Left ventricle myocardium superior (tissue), 1 donor: Measurements from ENCODE around the gene NAALADL2. TPM values are rescaled to one million over a fixed set of nuclear protein-coding genes. Genes with fewer than 3 reads are reported as not detected.
"Not testable (repeated sequence)": the region's sequence is repeated elsewhere in the genome, so short reads cannot be mapped to it uniquely, and the experiment has no call there.

ENCODE experiments used
- ATAC-seq: fragments of 200-7000 bp; cut with Tn5 transposase; one replicate; pipeline ENCODE4 v1.9.1; 2020; ENCODE audit warnings: mild to moderate bottlenecking, moderate library complexity
- DNase-seq: peaks from one replicate; pipeline ENCODE4 v3.0.0-alpha.2; 2020
- intact Hi-C: fragments of 100-400 bp; cut with micrococcal nuclease; formaldehyde crosslinking; loops from one replicate; pipeline ENCODE4 v1.11.0; 2022
- total RNA-seq: library from RNA; stranded (reverse); fragmentation: NEBNext Ultra II Directional; extraction: Animal tissue kit (Norgen Biotek cat#: 25700); gene quantifications from one replicate; pipeline ENCODE4 v1.2.1, GENCODE V29; 2021
- donor health status: DM: no; HTN: yes; CAD: no; lungs with severe emphysema.

The NAALADL2 gene
- total RNA-seq, 1 donor from 2014 or later: 3.1 TPM

DNA sequence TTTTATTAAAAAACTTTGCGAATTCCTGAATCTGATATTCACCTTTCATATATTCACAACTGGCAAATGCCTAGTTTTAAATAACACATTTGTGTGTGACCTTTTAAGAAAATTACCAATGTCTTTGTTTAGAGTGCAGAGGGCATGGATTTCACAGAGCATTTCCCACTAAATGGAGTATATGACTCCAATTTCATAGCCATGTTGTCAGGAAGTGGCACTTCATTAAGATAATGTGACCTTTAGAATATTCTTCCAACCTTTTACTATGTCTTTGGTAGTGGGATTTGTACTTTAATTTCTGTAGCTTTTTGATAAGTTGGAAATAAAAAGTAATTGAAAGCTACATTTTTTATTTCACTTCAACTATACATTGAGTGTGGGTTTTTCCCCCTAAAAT, 188.7 kb downstream of the NAALADL2 start:
- DNase-seq (no peak), ATAC-seq (no peak)
- intact Hi-C loops: no loop called here

DNA sequence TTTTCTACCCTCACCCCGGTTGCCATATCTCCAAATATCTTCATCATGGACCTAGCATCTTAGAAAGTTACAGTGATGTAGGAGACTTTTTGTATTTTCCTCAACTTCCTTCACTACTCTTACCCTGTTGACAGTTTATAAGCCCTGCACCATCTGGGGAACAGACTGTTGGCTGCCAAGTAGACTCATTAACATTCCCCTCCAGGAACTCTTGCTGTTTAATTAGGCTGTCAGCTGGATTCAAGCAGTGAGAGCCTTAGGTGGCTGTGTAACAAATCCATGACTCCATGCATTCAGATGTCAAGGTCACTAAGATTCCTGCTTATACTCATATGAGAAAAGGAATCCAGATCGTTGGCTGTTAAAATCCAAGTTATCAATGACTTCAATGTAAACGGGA, 198.3 kb downstream of the NAALADL2 start:
- ATAC-seq (no peak), DNase-seq (no peak)

DNA sequence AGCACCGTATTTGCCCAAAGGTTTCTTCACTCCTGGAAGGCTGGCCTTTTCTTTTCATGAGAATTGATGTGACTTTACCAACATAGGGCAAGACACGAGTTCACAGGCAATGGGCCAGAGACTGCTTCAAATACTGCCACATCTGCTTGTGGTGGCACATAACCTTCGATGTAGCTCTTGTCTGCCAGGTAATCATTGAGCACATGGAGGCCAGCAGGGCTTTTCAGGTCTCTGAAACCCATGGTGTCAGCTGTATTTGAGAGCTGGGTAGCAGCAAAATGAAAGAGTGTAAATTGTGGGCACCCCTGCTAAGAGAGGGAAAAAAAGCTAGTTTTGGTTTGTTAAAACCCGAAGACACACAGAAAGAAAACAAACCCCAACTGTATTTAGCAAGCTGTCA, 200.7 kb downstream of the NAALADL2 start:
- ATAC-seq: no peak
- intact Hi-C loops: no loop called here
- no peak for DNase-seq

More for the DNA sequence above, 198.3 kb downstream of the NAALADL2 start:
- intact Hi-C loops: no loop called here

GRCh38 chr3:175065497-175065896, 206.4 kb downstream of the NAALADL2 start:
- intact Hi-C loops: no loop called here
- DNase-seq (no peak), ATAC-seq (no peak)

GRCh38 chr3:175066617-175067415, 207.7 kb downstream of the NAALADL2 start:
- no peak for DNase-seq
- intact Hi-C loops: no loop called here
- ATAC-seq: no peak

GRCh38 chr3:175068587-175068986, 209.5 kb downstream of the NAALADL2 start:
- ATAC-seq (no peak), DNase-seq (no peak)
- intact Hi-C loops: no loop called here

- ATAC-seq (no peak), DNase-seq (no peak)
- intact Hi-C loops: no loop called here
Observed at GRCh38 chr3:175070946-175071345, 211.8 kb downstream of the NAALADL2 start.

DNA sequence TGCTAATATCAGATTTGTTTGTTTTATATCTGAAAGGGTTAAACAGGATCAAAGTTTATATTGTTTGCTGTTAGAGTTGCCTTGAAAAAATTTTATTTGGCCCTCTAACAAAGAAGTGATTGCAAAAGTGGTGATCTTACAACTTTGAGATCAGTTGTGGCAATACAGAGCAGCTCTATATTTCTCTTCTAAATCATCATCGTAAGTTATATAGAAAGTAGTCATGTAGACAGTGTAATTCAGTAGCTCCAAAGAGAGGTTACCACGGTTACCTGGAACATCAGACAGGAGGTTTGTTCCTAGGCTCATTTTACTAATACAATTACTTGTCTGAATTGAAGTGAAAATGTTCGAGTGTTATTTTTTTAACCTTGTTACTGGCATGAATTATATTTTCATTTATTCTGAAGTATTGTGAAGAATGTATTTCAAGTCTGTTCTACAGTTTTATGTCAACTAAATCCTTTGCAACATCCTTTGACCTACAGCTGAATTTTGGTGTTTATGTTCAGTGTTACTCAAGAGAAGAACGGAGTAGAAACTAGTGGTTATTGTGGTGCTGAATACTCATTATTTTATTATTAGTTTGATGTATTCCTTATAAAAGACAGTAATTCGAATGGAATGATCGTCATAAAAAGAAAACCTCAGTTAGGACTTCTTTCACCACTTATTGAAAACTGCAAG, 214.2 kb downstream of the NAALADL2 start:
- intact Hi-C loops: no loop called here
- DNase-seq: no peak
- ATAC-seq: no peak

DNA sequence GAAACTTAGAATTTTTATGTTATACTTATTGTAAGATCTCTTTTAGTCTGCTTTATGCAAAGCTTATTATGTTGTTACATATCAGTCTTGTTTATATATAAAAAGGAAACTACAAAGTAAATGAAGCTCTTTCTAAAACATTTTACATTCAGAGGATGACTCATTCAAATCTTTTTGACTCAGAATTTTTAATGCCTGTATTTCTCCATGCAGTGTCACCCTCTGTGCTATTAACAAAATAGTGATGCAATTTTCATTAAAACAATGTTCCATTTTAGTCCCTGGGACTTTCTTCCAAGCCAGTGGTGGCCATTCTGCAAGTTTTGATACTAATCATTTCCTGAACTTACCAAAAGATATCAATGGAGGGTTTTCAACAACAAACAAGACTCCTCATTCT, 216.1 kb downstream of the NAALADL2 start:
- intact Hi-C loops: no loop called here
- DNase-seq: no peak
- ATAC-seq: no peak

DNA sequence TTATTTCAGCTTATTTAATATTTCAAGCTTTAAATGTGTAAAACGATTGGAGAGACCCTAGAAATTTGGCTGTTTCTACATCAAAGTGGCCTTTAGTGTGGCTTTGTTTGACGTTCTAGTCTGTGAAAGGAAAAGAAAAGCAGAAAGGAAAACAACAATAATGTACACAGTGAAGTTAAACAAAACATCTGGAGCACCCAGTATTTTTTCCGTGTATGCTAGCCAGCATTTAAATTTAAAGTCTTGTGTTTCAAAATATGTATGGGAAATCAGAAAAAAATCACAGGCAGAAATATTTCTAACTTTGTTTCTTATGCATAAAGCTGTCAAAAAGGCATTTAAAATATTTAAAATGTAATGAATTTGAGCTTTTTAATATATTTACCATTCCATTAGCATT, 218.1 kb downstream of the NAALADL2 start:
- intact Hi-C loops: no loop called here
- no peak for ATAC-seq
- DNase-seq: no peak

DNA sequence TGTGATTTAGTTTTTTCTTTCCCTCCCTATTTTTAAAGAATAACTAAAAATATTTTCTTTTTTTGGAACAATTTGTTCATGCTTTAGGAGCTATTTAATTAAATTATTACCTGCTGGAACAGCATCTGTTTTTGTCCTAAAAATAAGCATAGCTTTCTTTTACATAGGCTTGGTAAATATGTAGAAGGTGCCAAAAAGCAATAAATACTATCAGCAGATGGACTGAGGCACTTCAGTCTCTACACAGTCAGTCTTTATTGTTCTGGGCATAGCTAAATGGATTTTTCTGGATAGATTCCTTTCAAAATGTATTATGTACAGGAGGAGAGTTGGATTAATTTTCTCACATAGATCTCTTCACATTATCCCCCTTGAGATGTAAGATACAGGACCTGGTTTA, 223.5 kb downstream of the NAALADL2 start:
- ATAC-seq: no peak
- DNase-seq: no peak
- intact Hi-C loops: no loop called here

- intact Hi-C loops, ATAC-seq: not testable (repeated sequence)
Observed at GRCh38 chr3:175087128-175087527, 228.0 kb downstream of the NAALADL2 start.

DNA sequence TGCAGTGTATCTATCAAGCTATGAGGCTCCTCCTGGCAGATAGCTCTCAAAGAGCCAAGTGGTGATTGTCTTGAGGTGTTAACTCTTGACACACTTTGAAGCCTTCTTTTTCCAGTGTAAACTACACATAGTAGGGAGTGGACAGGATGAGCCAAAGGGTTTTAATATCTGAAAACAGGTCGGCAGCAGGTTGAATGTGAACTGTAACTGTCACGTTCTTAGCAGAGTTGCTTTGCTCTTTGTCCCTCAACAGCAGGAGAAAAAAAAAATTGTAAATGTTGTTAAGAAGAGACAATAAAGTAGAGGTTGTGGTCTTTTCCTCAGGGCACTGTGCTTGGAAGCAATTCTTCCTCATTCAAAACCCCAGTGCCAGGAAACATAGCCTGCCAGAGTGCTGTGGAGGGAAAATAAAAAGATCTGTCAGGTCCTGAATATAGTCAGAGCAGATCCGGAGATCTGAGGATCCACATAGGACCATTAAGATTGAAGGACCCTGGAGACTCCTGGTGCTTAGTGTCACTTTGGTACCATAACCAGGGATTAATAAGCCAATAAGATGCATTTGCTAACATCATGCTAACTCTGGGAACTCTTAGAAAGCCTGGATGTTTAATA, 229.7 kb downstream of the NAALADL2 start:
- ATAC-seq: no peak
- intact Hi-C loops: no loop called here
- DNase-seq: no peak

More at GRCh38 chr3:175087128-175087527, 228.0 kb downstream of the NAALADL2 start:
- not testable (repeated sequence) for DNase-seq

DNA sequence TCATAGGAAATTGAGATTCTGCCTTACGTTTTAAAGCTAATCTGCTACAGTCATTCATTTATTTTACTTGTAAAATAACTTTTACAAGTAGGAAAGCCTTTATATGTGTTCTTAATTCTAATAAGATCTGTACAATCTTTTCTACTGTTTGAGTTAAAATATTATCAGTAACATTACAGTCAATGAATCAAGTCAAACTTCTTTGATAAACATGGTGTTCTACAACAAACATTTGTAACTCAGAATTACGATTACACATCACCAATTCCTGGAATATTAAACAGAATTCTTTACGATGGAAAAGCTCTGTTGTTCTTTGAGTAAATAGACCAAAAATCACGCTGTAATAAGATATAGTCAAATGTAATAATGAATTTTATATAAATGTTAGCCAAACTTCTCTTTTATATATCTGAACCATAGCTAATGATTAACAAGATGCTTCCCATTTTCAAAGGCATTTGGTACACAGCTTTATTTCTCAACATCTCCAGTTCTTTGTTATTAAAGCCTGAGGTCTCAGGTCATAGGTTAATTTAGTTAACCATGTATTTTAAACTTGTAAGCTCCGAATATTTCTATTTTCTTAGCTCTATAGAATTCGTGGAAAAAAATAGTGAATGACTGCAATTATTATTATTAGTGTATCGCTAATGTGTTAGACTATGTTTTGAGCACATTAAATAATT, 232.4 kb downstream of the NAALADL2 start:
- intact Hi-C loops: no loop called here
- no peak for ATAC-seq
- no peak for DNase-seq

GRCh38 chr3:175093748-175094147, 234.6 kb downstream of the NAALADL2 start:
- ATAC-seq (no peak), DNase-seq (no peak)
- intact Hi-C loops: no loop called here

- no peak for ATAC-seq
- DNase-seq: no peak
- intact Hi-C loops: no loop called here
Observed at GRCh38 chr3:175094344-175094743, 235.2 kb downstream of the NAALADL2 start.

DNA sequence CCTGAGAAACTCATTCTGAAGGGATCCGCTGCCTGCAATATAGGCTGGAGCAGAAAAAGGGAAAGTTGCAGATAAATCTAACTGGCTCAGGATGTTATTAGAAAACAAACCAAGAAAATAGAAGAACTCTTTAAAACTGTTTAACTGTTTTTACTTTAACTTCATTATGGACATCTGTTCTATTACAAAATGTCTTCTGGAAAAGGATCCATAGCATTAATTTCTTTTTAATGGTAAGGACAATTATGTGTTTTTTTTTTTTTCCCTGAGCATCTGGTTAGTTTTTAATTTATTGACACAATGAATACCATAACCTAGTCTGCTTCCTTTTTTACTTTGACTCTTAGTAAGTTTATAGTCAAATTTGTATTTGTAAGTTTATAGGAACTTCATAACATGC, 239.5 kb downstream of the NAALADL2 start:
- intact Hi-C loops: no loop called here
- DNase-seq (no peak), ATAC-seq (no peak)

DNA sequence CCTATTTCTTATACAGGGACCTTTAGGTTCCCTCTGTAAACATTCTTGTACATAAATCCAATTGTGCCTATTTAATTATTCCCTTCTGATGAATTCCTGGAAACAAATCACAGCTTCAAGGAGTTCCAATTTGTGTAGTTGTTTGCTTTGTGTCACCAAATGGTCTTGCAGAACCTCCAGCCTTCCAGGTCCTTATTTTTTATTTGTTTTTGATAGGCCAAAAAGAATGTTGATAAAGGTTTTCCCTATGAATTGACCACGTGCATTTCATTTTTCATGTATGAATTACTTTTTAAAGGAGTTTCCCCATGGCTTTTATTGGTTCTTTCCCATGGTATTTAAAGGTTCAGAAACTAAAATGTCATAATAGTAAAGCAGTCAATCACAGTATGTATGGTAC, 243.0 kb downstream of the NAALADL2 start:
- ATAC-seq (no peak), DNase-seq (no peak)
- intact Hi-C loops: no loop called here

DNA sequence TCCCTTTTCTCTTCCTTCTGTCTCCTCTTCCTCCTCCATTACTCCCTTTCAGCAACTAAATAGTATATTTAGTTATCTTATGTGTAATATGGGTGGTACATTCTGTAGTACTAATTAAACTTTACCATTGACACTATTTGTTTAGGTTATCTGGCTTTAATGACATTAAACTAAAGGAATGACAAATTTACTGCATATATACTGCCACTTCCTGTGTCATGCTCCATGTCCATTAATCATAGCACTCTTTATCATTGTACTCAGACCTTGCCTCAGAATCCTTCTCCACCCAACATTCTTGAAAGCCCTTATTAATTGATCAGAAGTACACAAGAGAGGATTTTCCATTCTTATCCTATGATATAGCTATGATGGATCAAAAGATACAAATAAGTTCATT, 244.2 kb downstream of the NAALADL2 start:
- DNase-seq (no peak), ATAC-seq (no peak)
- intact Hi-C loops: no loop called here

GRCh38 chr3:175105066-175105465, 245.9 kb downstream of the NAALADL2 start:
- intact Hi-C loops: no loop called here
- DNase-seq: no peak
- ATAC-seq: no peak
